ENCODE measurements around the gene COL4A4.

The COL4A4 gene

DNA sequence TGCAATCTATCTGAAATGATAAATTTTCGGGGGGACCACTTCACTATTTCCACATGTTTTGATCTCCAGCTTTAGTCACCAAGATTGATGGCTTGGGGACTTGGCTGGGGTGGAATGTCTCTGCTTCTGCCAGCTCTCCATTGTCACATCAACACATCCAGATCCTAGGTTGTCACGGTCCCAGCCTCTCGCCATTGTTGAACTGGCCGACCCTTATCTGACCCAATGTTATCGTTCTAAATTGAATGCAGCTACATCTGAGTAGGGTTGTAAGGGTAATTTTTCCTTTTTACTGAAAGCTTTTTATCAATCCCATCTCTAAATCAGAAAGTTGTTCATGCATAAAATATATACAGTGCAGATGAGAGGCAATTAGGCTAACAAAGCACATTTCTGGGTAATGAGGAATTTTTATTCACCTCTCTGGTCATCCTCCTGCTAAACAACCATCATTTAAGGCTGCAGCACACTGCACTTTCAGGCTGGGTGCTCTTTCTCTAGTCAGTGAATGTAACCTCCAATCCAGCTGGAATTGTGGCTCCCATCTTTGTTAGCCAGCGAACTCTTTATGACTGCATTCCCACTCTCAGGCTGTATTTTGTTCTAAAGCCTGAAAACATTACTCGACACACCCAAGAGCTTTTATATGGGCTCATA, 128.2 kb downstream of the COL4A4 start:
- DNase-seq (ENCODE audit: low spot score in 2 of 2), result no peak
- ATAC-seq, result no peak
- Mint-ChIP-seq H3K36me3 (no peaks in the 10 kb centered on the region), H3K27ac (no peak overlapping the region), H3K4me1 (peaks cover 8% of the 10 kb centered on the region), H3K4me3 (no peak overlapping the region), H3K9me3 (no peaks in the 10 kb centered on the region)

DNA sequence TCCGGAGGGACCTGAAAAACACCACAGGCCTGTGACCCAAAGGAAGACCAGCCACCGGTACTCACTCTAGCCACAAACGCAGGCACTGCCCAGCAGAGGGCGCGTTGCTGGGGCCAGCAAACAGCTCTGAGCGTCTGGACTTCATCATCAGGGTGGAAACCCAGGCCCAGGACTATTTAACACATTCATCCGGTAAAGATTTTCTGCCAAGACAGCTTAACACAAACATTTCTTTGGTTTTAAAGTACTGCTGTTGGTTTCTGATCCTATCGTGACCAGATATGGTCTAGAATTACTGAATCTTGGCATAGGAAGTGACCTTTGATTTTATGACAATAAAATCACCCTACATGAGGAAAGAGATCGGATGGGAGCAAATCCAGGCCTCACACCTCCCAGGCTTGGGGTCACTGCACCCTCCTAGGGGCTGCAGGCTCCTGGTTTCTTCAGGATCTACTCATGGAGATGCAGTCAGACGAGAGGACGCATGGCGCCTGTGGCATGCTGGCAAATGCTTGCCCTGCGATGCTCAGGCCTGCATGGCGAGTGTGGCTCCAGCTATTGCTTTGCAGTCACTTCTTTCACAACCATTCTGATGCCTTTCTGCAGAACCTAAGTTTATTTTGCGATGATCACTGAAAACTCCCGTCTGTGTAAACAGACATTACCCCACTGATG, 130.4 kb downstream of the COL4A4 start:
- peak; percentile 55 for ATAC-seq
- Mint-ChIP-seq H3K27ac (no peak overlapping the region), H3K9me3 (no peaks in the 10 kb centered on the region), H3K4me3 (no peak overlapping the region), H3K4me1 (peaks cover 8% of the 10 kb centered on the region), H3K36me3 (no peaks in the 10 kb centered on the region)
- DNase-seq (ENCODE audit: low spot score in 2 of 2), result peak in 1 of 2 donors; percentile 57

DNA sequence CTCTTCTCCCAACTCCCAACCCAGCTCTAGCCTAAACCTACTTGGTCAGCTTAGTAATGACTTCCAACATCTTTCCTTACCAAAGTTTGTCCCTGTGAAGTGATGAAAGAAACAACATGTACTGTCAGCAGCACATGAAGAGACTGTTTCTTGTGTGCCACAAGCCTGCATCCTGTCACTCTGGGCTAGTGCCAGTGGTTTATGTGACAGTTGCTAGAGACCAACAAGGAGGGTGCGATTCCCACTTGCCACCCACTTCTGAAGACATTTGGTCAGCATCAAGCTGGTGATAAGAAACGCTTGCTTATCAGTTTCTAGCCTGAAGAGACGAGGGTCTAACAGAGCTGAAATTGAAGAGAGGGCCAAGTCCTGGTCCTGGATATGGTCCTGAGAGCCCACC, 132.6 kb downstream of the COL4A4 start:
- Mint-ChIP-seq H3K4me1 (peaks cover 8% of the 10 kb centered on the region), H3K4me3 (no peak overlapping the region)

DNA sequence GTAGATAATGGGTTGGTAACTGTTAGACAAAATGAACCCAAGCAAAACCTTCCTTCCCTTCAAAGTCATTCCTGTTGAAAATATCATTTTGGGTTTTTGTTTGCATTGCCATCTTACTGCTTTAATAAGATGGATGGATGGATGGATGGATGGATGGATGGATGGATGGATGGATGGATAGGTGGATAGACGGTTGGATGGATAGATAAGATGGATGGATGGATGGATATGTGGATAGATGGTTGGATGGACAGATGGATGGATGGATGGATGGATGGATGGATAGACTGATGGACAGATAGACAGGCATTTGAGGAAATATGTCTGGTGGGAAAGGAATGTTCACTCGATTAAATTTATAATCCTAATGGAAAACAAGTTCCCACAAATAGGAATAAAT, 133.2 kb downstream of the COL4A4 start:
- Mint-ChIP-seq H3K4me1 (peaks cover 8% of the 10 kb centered on the region), H3K9me3 (no peaks in the 10 kb centered on the region), H3K27ac (no peak overlapping the region), H3K36me3 (no peaks in the 10 kb centered on the region), H3K4me3 (no peak overlapping the region)
- ATAC-seq (no peak), DNase-seq (ENCODE audit: low spot score in 2 of 2) (no peak)

More for the DNA sequence above, 132.6 kb downstream of the COL4A4 start:
- DNase-seq (ENCODE audit: low spot score in 2 of 2) (no peak), ATAC-seq (peak; percentile 56)
- Mint-ChIP-seq H3K27ac (no peak overlapping the region), H3K9me3 (no peaks in the 10 kb centered on the region), H3K36me3 (no peaks in the 10 kb centered on the region)

DNA sequence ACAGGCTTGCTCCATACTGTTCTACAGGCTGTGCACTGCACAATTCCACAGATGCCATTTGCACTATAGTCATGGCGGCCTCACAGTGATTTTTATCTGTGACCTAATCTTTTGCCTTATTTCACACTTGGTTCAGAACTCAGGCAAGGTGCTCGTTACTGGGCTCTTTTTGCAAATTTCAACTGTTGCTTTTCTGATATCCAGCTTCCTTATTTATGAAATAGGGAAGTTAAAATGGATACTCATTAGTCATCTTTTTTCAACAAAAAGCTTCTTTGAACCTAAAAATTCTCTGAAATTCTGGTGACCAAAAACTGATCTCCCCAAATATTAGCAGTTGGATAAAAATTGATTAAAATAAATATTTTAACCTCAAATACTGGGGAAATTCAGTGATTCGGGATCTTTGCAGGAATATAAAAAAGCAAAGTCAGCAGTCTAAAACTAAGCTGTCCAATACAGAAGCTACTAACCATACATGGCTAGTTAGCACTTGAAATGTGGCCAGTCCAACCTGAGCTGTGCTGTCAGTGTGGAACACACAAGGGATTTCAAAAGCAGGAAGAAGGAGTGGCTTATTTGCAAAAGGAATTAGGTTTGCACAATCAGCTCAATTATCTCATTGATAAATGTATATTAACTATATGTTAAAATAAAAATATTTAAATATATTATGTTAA, 134.4 kb downstream of the COL4A4 start:
- H3K4me3 Mint-ChIP-seq, result no peak overlapping the region
- H3K36me3 Mint-ChIP-seq, result no peaks in the 10 kb centered on the region
- H3K27ac Mint-ChIP-seq, result no peak overlapping the region
- ATAC-seq, result no peak
- peaks cover 8% of the 10 kb centered on the region for H3K4me1 Mint-ChIP-seq
- DNase-seq (ENCODE audit: low spot score in 2 of 2), result no peak
- no peaks in the 10 kb centered on the region for H3K9me3 Mint-ChIP-seq

DNA sequence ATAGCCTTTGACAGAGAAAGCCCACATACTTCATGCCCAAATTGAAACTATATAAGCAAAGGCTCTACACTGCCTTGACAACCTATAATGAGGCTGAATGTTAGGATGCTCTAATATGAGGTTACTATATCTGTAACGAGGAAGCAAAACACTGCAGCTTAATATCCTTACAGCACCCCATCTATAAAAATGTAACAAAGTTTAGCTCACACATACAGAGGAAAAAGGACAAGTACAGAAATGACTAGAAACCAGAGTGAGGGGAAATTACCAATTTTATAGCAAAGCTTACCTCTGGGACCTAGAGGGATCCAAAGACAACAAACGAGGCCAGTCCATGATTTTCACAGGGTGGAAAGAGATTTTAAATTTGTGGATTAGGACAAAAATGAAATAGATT, 138.5 kb downstream of the COL4A4 start:
- Mint-ChIP-seq H3K36me3 (no peaks in the 10 kb centered on the region), H3K4me1 (no peaks in the 10 kb centered on the region), H3K27ac (no peak overlapping the region), H3K9me3 (no peaks in the 10 kb centered on the region), H3K4me3 (no peak overlapping the region)
- ATAC-seq (no peak), DNase-seq (ENCODE audit: low spot score in 2 of 2) (no peak)

DNA sequence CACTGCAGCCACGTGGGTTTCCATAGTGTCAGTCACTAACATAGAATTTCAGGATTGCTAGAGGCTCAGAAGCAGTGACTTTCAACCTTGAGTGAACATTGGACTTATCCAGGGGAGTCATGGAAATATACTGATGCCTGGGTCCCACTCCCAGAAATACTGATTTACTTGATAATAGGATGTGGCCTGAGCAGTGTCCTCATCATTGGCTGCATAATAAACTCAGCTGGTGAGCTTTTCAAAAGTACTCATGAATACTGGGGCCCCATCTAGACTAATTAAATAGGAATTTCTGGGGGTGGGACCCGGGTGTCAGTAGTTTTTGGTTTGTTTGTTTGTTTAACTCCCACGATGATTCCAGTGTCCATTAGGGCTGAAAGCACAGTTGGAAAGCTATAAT, 141.4 kb downstream of the COL4A4 start:
- Mint-ChIP-seq H3K4me3 (no peak overlapping the region), H3K36me3 (no peaks in the 10 kb centered on the region), H3K4me1 (no peaks in the 10 kb centered on the region), H3K27ac (no peak overlapping the region), H3K9me3 (no peaks in the 10 kb centered on the region)
- DNase-seq (ENCODE audit: low spot score in 2 of 2) (no peak), ATAC-seq (no peak)

DNA sequence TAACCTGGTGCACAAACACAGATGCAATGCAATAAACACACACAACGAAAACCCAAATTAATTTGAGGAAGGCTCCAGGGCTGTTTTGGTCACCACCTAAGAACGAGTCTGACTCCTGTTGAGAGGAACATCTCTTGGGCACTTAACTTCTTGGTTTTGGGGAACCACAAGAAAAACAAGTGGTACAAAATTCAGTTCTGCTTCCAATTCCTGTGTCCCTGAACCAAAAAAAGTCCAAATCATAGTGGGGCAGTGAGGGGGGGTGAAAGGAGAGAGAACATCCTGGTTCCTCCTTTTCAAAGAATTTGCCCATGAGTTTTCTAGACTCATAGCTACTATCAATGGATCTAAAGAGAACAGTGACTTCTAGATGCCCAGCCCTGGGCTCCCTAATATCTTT, 143.6 kb downstream of the COL4A4 start:
- Mint-ChIP-seq H3K27ac (no peak overlapping the region), H3K4me1 (no peaks in the 10 kb centered on the region), H3K36me3 (no peaks in the 10 kb centered on the region), H3K4me3 (no peak overlapping the region), H3K9me3 (no peaks in the 10 kb centered on the region)
- ATAC-seq, result no peak
- no peak for DNase-seq (ENCODE audit: low spot score in 2 of 2)

DNA sequence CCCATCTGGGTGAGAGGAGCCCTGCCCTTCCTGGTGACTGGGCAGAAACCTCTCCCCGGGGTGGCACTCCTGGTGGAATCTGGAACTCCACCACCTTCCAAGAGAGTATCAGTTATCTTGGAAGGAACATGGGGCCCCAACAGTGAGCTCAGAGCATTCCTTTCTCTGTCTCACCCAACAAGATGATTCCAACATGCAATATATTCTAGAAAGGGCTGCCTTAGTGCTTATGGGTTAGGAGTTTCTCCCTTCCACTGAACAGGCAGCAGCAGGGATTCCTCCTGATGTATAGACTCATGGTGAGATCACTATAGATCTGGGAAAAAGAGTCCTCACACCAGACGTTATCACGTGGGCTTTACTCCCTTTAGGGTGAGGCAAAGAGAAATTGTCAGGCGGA, 147.1 kb downstream of the COL4A4 start:
- no peaks in the 10 kb centered on the region for H3K36me3 Mint-ChIP-seq
- ATAC-seq (no peak), DNase-seq (ENCODE audit: low spot score in 2 of 2) (no peak)
- H3K4me1 Mint-ChIP-seq, result no peaks in the 10 kb centered on the region
- H3K4me3 Mint-ChIP-seq, result no peak overlapping the region
- no peak overlapping the region for H3K27ac Mint-ChIP-seq
- no peaks in the 10 kb centered on the region for H3K9me3 Mint-ChIP-seq

DNA sequence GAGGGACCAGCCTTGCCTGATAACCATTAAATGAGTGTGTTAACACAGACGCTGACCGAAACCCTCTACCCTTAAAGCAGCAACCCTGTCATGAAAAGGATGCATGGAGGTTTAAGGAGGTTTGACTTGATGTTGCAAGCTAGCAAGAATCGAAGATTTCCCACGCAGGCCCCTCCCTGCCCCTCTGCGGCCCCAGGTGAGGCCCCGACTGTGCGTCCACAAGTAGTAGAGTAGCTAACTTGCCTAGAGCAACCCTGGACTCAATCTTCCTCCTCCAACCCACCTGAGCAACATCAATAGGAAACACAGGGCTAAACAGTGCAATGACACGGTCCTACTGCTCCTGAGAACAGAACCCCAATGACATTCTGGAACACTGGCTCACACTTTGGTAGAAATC, 150.1 kb downstream of the COL4A4 start:
- Mint-ChIP-seq H3K36me3 (no peaks in the 10 kb centered on the region), H3K4me3 (no peak overlapping the region), H3K4me1 (no peaks in the 10 kb centered on the region), H3K9me3 (no peaks in the 10 kb centered on the region), H3K27ac (no peak overlapping the region)
- ATAC-seq (no peak), DNase-seq (ENCODE audit: low spot score in 2 of 2) (no peak)

DNA sequence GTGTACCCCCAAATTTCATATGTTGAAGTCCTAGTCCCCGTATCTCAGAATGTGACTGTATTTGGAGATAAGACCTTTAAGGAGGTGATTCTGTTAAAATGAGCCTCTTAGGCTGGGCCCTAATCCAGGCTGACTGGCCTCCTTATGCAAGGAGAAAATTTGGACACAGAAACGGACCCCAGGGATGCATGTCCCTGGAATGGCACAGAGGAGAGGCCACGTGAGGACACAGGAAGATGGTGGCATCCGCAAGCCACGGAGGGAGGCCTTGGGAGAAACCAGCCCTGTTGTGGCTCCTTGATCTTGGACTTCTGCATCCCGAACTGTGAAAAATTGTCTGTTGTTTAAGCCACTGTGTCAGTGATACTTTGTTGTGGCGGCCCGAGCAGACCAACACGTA, 150.7 kb downstream of the COL4A4 start:
- no peak overlapping the region for H3K4me3 Mint-ChIP-seq
- no peaks in the 10 kb centered on the region for H3K4me1 Mint-ChIP-seq
- no peak for DNase-seq (ENCODE audit: low spot score in 2 of 2)
- no peak overlapping the region for H3K27ac Mint-ChIP-seq
- no peaks in the 10 kb centered on the region for H3K9me3 Mint-ChIP-seq
- H3K36me3 Mint-ChIP-seq, result peaks cover 5% of the 10 kb centered on the region
- ATAC-seq, result no peak

DNA sequence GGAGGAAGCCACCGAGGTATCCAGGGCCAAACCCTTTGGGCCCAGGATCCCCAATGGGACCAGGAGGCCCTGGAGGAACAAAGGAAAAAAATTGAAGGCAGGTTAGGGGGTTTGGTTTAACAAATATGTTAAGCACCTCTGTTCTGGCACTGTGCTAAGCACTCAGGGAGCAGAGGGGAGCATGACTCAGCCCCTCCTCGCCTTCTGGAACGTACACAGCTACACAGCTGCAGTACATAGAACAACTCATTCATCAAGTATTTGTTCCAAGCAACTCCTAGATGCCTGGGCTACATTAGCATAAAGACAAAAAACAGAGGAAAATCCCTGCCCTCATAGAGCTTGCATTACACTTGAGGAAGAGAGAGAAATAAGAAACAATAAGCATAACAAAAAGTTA, 153.6 kb downstream of the COL4A4 start:
- H3K36me3 Mint-ChIP-seq, result peaks cover 8% of the 10 kb centered on the region
- H3K9me3 Mint-ChIP-seq, result no peaks in the 10 kb centered on the region
- ATAC-seq (no peak), DNase-seq (ENCODE audit: low spot score in 2 of 2) (no peak)
- H3K4me3 Mint-ChIP-seq, result no peak overlapping the region
- no peaks in the 10 kb centered on the region for H3K4me1 Mint-ChIP-seq
- H3K27ac Mint-ChIP-seq, result no peak overlapping the region

DNA sequence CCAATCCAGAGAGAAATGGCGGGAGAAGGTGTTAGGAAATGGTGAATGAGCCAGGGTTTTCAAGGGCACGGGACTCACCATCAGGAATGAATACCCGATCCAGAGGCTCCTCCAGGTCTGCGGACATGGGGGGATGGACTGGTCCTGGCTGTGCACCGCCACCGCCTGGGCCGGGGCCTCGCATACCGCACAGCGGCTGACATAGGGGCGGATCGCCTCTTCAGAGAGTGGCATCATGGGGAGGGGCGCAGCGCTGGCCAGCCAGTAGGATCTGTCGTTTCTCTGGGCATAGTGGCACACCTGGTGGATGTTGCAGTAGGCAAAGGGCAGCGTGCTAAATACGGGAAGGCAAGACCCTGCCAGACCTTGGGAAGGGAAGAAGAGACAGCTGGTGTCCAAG, 156.1 kb downstream of the COL4A4 start:
- ATAC-seq (no peak), DNase-seq (ENCODE audit: low spot score in 2 of 2) (no peak)
- Mint-ChIP-seq H3K27ac (no peak overlapping the region), H3K9me3 (no peaks in the 10 kb centered on the region), H3K4me1 (peaks cover 5% of the 10 kb centered on the region), H3K36me3 (peaks cover 8% of the 10 kb centered on the region), H3K4me3 (no peak overlapping the region)

DNA sequence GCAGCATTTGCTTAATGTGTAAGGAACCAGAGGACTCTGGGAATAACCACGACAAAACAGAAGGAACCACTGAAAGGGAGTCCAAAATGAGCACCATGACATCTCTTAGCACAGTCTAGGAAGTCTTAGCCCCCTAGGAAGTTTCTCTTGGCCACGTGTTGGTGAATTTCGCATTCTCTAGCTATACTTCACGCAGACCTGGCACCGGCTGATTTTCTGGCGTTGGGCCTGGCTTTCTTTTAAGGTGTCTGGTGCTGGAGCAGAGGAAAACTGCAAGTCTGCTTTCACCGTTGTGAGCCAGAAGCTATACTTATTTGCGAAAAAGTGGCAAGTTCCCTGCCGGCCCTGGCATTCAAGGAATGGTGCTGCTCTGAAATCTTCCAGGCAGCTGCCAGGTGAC, 156.9 kb downstream of the COL4A4 start:
- Mint-ChIP-seq H3K4me1 (peaks cover 5% of the 10 kb centered on the region), H3K4me3 (no peak overlapping the region), H3K9me3 (no peaks in the 10 kb centered on the region), H3K27ac (no peak overlapping the region), H3K36me3 (peaks cover 8% of the 10 kb centered on the region)
- ATAC-seq (no peak), DNase-seq (ENCODE audit: low spot score in 2 of 2) (no peak)

DNA sequence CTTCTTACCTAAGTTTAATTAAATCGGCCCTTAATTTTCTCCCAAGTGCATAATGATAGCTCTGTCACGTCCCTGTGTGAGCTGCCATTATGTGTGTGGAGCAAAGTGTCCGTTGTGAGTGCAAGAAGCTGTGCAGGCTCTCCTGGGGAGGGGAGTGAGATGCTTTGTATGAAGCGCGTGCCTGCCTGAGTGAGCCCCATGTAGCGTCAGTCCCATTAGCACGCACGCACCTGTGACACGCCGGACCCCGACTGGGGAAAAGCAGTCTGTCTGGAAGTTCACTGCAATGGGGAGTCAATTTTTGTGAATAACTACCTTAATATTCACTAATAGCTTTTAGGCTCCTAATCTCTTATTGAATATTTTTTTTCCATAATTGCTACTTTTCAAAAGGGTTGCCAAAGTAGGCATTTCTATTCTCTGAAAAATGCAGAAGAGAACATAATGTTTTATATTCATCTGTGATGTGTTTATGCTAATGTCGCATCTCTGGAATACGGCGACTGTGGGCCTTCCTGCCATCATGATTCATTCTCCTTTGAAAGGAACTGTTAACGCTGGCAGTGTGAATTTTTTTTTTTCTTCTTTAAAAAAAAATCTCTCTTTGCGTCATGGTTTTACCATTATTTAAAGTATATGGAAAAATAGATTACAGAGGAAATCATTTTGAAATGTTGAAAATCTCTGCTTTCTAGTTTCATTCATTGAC, 157.7 kb downstream of the COL4A4 start:
- H3K9me3 Mint-ChIP-seq, result no peaks in the 10 kb centered on the region
- H3K4me1 Mint-ChIP-seq, result peaks cover 5% of the 10 kb centered on the region
- no peak for ATAC-seq
- no peak overlapping the region for H3K4me3 Mint-ChIP-seq
- peaks cover 8% of the 10 kb centered on the region for H3K36me3 Mint-ChIP-seq
- no peak for DNase-seq (ENCODE audit: low spot score in 2 of 2)
- H3K27ac Mint-ChIP-seq, result no peak overlapping the region

Data from stimulated activated effector memory CD8-positive, alpha-beta T cell treated with anti-CD3 and anti-CD28 coated beads, Interleukin-12 subunit alpha, Interleukin-12 subunit beta, amount 100 ng/mL, for 72 hours (primary cell).